GM13977 (cell line): ENCODE results near the gene KLHDC9.

Experiments used
- DNase-seq: peaks from one replicate; pipeline ENCODE4 v3.0.0; 2012; ENCODE audit warnings: low spot score
- CTCF ChIP-seq: IDR thresholded peaks from 2 replicates; pipeline ENCODE4 v1.5.1; 2012; ENCODE audit warnings: mild to moderate bottlenecking, control low read depth; ENCODE audit not compliant: insufficient read depth; ENCODE audit errors: extremely low read depth, missing control alignments
- in situ Hi-C: fragments of 300-500 bp; cut with MboI; formaldehyde crosslinking; loops from one replicate; pipeline ENCODE4 v1.12.0; 2022; ENCODE audit warnings: low sequenced_read_pairs, low pct_unique_long_range_greater_than_20kb, mixed read lengths, inconsistent platforms; ENCODE audit not compliant: unreplicated experiment

Gene KLHDC9

GRCh38 chr1:161069731-161070270 is 28.4 kb upstream of the KLHDC9 start, which contains the start of gene ARHGAP30:
TSS of gene ARHGAP30 (minus strand) at chr1:161069891. CDS start at chr1:161069624, 267 bp downstream.
- TF ChIP-seq CTCF: no peak
- in situ Hi-C loops: no loop called here
- peak; percentile 96 for DNase-seq

- in situ Hi-C loops: no loop called here
- TF ChIP-seq CTCF: no peak
- no peak for DNase-seq
Observed at GRCh38 chr1:161070761-161071160, 27.4 kb upstream of the KLHDC9 start.

DNA sequence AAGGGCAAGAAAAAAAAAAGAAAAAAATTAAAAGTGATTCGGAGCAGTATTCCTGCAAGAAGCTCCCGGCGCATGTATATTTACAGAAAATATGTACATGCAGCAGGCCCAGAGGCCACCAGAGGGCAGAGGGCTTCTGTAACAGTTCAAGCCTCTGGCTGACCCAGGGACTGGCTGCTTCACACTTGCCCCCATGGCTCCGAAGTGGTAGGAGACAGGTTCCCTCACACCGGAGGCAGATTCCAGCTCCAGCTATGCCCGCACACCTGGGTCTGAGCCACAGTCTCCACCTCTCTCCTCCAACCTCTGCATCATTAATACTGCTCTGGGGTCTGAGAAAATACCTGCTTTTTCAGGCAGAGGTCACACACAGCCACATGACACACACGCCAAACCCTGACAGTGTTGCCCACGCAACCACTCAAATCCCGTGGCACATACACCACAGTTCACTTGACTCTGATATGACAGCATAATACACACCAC is 26.2 kb upstream of the KLHDC9 start:
- peak; percentile 77 for DNase-seq
- in situ Hi-C loops: no loop called here

DNA sequence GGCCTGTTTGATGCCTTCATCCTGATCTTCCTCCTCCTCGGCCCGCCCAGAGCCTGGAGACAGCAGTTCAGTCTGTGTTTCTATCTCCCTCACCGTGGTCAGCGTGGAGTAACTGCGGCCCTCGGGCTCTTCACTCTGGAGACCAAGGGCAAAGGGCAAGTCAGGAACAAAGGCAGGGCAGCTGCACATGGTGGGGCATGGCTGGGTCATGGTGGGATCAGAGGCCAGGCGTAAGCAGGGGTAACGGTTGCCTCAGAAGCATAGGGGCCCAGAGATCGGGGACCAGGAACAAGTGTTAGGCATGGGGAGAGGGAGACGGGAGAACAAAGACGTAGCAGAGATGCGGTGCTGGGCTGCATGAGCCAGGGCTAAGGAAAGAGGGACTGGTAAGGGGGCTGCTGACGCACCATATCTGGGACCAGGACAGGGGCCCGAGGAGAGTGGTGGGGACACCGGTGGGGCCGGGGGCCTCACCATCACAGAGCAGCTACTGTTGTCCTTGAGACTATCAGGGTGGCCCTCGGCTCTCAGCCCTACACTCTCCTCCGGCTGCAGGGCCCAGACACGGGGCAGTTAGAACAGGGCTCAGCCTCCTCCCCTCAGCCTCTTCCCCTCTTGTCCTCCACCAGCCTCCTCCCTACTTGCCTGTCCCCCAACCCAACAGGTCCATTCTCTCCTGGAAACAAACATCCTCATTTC is 25.3 kb upstream of the KLHDC9 start:
- no peak for DNase-seq
- no peak for TF ChIP-seq CTCF
- in situ Hi-C loops: no loop called here

More for the DNA sequence above, 26.2 kb upstream of the KLHDC9 start:
- peak; percentile 76 for TF ChIP-seq CTCF

GRCh38 chr1:161073474-161074121 is 24.6 kb upstream of the KLHDC9 start:
- no peak for TF ChIP-seq CTCF
- no peak for DNase-seq
- in situ Hi-C loops: no loop called here

DNA sequence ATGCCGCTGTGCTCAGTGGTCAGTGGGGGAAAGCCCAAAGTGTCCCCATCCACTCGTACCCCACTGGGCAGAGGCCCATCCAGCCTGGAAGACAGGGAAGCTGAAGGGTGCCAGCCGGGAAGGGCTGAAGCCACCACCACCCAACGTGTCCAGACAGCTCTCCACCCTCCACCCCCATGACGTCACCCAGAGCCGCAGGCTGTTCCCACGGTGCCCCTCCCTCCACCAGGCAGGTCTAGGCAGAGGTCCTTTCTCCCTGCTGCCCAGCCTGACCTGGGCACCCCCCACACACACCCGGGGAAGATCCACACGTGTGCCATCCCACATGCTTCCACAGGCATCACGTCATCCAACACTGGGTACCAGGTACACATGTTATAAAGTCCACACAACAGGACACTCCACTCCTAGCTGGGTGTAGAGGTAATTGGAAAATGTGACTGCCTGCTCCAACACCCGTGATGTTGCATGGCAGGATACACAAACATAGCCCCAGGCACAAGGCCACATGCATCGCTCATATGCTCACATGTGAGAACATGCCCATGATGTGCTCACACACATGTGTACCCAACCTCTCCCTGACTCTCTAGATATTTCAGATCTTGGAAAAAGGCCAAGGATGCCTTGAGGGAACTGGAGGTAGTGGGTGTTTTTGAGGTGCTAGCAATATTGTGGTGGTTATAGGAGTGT is 23.3 kb upstream of the KLHDC9 start:
- in situ Hi-C loops: no loop called here
- no peak for DNase-seq
- no peak for TF ChIP-seq CTCF
